Measurements from ENCODE around the gene HHATL.

Gene HHATL

GRCh38 chr3:42688487-42689420 lies 13.8 kb downstream of the HHATL start:
- FAIRE-seq: no peak
- no peak for TF ChIP-seq POLR2AphosphoS5 (IDR thresholded peaks at IDR 0.05; ENCODE audit: low read depth, low read length)
- TF ChIP-seq SPI1 (IDR thresholded peaks at IDR 0.05; ENCODE audit: low read depth, low read length): no peak
- no peak for TF ChIP-seq PAX5 (IDR thresholded peaks at IDR 0.05; ENCODE audit: insufficient read depth, low read length, severe bottlenecking)
- no peak for TF ChIP-seq POU2F2 (IDR thresholded peaks at IDR 0.05; ENCODE audit: low read depth, low read length)
- TF ChIP-seq TAF1 (IDR thresholded peaks at IDR 0.05; ENCODE audit: low read depth, low read length): no peak
- no peak for TF ChIP-seq POLR2A (IDR thresholded peaks at IDR 0.05; ENCODE audit: low read depth, low read length)
- no peak for DNase-seq (ENCODE audit: insufficient read length, low spot score)

GRCh38 chr3:42688016-42688415 lies 14.6 kb downstream of the HHATL start:
- no peak for TF ChIP-seq TAF1 (IDR thresholded peaks at IDR 0.05; ENCODE audit: low read depth, low read length)
- no peak for TF ChIP-seq PAX5 (IDR thresholded peaks at IDR 0.05; ENCODE audit: insufficient read depth, low read length, severe bottlenecking)
- no peak for TF ChIP-seq POU2F2 (IDR thresholded peaks at IDR 0.05; ENCODE audit: low read depth, low read length)
- TF ChIP-seq POLR2AphosphoS5 (IDR thresholded peaks at IDR 0.05; ENCODE audit: low read depth, low read length): no peak
- TF ChIP-seq SPI1 (IDR thresholded peaks at IDR 0.05; ENCODE audit: low read depth, low read length): no peak
- no peak for TF ChIP-seq POLR2A (IDR thresholded peaks at IDR 0.05; ENCODE audit: low read depth, low read length)
- FAIRE-seq (no peak), DNase-seq (ENCODE audit: insufficient read length, low spot score) (no peak)

GRCh38 chr3:42686832-42687650 lies 15.6 kb downstream of the HHATL start:
- FAIRE-seq: no peak

GRCh38 chr3:42685891-42686820 lies 16.4 kb downstream of the HHATL start:
- DNase-seq (ENCODE audit: insufficient read length, low spot score) (no peak), FAIRE-seq (no peak)
- no peak for TF ChIP-seq SPI1 (IDR thresholded peaks at IDR 0.05; ENCODE audit: low read depth, low read length)
- TF ChIP-seq POU2F2 (IDR thresholded peaks at IDR 0.05; ENCODE audit: low read depth, low read length): no peak
- TF ChIP-seq POLR2AphosphoS5 (IDR thresholded peaks at IDR 0.05; ENCODE audit: low read depth, low read length): no peak
- TF ChIP-seq TAF1 (IDR thresholded peaks at IDR 0.05; ENCODE audit: low read depth, low read length): no peak
- TF ChIP-seq POLR2A (IDR thresholded peaks at IDR 0.05; ENCODE audit: low read depth, low read length): no peak
- TF ChIP-seq PAX5 (IDR thresholded peaks at IDR 0.05; ENCODE audit: insufficient read depth, low read length, severe bottlenecking): no peak

More at GRCh38 chr3:42686832-42687650, 15.6 kb downstream of the HHATL start:
- no peak for TF ChIP-seq PAX5 (IDR thresholded peaks at IDR 0.05; ENCODE audit: insufficient read depth, low read length, severe bottlenecking)
- no peak for TF ChIP-seq POLR2AphosphoS5 (IDR thresholded peaks at IDR 0.05; ENCODE audit: low read depth, low read length)
- no peak for TF ChIP-seq POU2F2 (IDR thresholded peaks at IDR 0.05; ENCODE audit: low read depth, low read length)
- TF ChIP-seq POLR2A (IDR thresholded peaks at IDR 0.05; ENCODE audit: low read depth, low read length): no peak
- no peak for TF ChIP-seq TAF1 (IDR thresholded peaks at IDR 0.05; ENCODE audit: low read depth, low read length)
- no peak for TF ChIP-seq SPI1 (IDR thresholded peaks at IDR 0.05; ENCODE audit: low read depth, low read length)
- DNase-seq (ENCODE audit: insufficient read length, low spot score): no peak

GRCh38 chr3:42685363-42685881 lies 17.2 kb downstream of the HHATL start, which contains the start of gene KLHL40:
TSS of gene KLHL40 (plus strand) at chr3:42685537. CDS start at chr3:42685619, 82 bp downstream.
- DNase-seq (ENCODE audit: insufficient read length, low spot score) (no peak), FAIRE-seq (no peak)
- TF ChIP-seq SPI1 (IDR thresholded peaks at IDR 0.05; ENCODE audit: low read depth, low read length) (no peak), TAF1 (IDR thresholded peaks at IDR 0.05; ENCODE audit: low read depth, low read length) (no peak), PAX5 (IDR thresholded peaks at IDR 0.05; ENCODE audit: insufficient read depth, low read length, severe bottlenecking) (no peak), POU2F2 (IDR thresholded peaks at IDR 0.05; ENCODE audit: low read depth, low read length) (no peak), POLR2AphosphoS5 (IDR thresholded peaks at IDR 0.05; ENCODE audit: low read depth, low read length) (no peak), POLR2A (IDR thresholded peaks at IDR 0.05; ENCODE audit: low read depth, low read length) (no peak)

GRCh38 chr3:42684632-42685362 lies 17.8 kb downstream of the HHATL start:
- DNase-seq (ENCODE audit: insufficient read length, low spot score): no peak
- no peak for FAIRE-seq
- TF ChIP-seq POLR2A (IDR thresholded peaks at IDR 0.05; ENCODE audit: low read depth, low read length) (no peak), SPI1 (IDR thresholded peaks at IDR 0.05; ENCODE audit: low read depth, low read length) (no peak), TAF1 (IDR thresholded peaks at IDR 0.05; ENCODE audit: low read depth, low read length) (no peak), PAX5 (IDR thresholded peaks at IDR 0.05; ENCODE audit: insufficient read depth, low read length, severe bottlenecking) (no peak), POLR2AphosphoS5 (IDR thresholded peaks at IDR 0.05; ENCODE audit: low read depth, low read length) (no peak), POU2F2 (IDR thresholded peaks at IDR 0.05; ENCODE audit: low read depth, low read length) (no peak)

GRCh38 chr3:42683875-42684598 lies 18.6 kb downstream of the HHATL start:
- no peak for FAIRE-seq

More at GRCh38 chr3:42683875-42684598, 18.6 kb downstream of the HHATL start:
- no peak for DNase-seq (ENCODE audit: insufficient read length, low spot score)
- no peak for TF ChIP-seq PAX5 (IDR thresholded peaks at IDR 0.05; ENCODE audit: insufficient read depth, low read length, severe bottlenecking)
- TF ChIP-seq POLR2A (IDR thresholded peaks at IDR 0.05; ENCODE audit: low read depth, low read length): no peak
